ENCODE data around the gene ANKS1B.

GRCh38 chr12:98818239-98818638 lies 1166.5 kb downstream of the ANKS1B start:
- TF ChIP-seq POLR2A (IDR thresholded peaks at IDR 0.05) (no peak), CTCF (IDR thresholded peaks at IDR 0.05) (no peak)
